ENCODE data around the gene HEATR3. TPM values are rescaled to one million over a fixed set of nuclear protein-coding genes. Genes with fewer than 3 reads are reported as not detected.

Gene HEATR3
- total and polyA plus RNA-seq, 12 donors = 5.3 to 35.3 (median 20.1) TPM

DNA sequence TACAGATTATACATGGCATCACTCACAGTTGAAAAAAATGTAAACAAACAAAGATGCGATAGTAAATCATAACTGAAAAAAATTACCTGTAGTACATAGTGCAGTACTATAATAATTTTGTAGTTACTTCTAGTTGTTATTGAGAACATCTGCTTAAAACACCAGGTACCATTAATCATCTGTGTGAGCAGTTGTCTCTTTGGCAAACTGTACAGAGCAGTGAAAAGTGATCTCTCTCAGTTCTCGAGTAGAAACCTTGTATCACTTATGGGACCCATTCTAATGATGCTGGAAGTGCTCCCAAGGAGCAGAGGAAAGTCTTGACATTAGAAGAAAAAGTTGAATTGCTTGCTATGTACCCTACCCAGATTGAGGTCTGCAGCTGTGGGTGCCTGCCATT, 78.4 kb downstream of the HEATR3 start:
- Histone ChIP-seq H3K27me3 (no peaks in the 10 kb centered on the region), H3K36me3 (replicated peaks in 1 of 2) (no peaks in the 10 kb centered on the region), H3K4me3 (no peak overlapping the region), H3K27ac (no peak overlapping the region), H3K9me3 (replicated peaks in 1 of 3) (no peaks in the 10 kb centered on the region), H3K4me1 (replicated peaks in 1 of 2) (peaks cover 0 to 8% of the 10 kb centered on the region in 2 donors)
- intact Hi-C loops (cut with DNase I) = no loop called here
- no peak for TF ChIP-seq POLR2A (IDR thresholded peaks at IDR 0.05)
- TF ChIP-seq, protein P1, sequence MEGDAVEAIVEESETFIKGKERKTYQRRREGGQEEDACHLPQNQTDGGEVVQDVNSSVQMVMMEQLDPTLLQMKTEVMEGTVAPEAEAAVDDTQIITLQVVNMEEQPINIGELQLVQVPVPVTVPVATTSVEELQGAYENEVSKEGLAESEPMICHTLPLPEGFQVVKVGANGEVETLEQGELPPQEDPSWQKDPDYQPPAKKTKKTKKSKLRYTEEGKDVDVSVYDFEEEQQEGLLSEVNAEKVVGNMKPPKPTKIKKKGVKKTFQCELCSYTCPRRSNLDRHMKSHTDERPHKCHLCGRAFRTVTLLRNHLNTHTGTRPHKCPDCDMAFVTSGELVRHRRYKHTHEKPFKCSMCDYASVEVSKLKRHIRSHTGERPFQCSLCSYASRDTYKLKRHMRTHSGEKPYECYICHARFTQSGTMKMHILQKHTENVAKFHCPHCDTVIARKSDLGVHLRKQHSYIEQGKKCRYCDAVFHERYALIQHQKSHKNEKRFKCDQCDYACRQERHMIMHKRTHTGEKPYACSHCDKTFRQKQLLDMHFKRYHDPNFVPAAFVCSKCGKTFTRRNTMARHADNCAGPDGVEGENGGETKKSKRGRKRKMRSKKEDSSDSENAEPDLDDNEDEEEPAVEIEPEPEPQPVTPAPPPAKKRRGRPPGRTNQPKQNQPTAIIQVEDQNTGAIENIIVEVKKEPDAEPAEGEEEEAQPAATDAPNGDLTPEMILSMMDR (IDR thresholded peaks at IDR 0.05) = no peak
- 66 to 88% (median 69%) methylated on average over 2 of the region's 2 CpGs for WGBS, 4 donors
- no peak for DNase-seq

DNA sequence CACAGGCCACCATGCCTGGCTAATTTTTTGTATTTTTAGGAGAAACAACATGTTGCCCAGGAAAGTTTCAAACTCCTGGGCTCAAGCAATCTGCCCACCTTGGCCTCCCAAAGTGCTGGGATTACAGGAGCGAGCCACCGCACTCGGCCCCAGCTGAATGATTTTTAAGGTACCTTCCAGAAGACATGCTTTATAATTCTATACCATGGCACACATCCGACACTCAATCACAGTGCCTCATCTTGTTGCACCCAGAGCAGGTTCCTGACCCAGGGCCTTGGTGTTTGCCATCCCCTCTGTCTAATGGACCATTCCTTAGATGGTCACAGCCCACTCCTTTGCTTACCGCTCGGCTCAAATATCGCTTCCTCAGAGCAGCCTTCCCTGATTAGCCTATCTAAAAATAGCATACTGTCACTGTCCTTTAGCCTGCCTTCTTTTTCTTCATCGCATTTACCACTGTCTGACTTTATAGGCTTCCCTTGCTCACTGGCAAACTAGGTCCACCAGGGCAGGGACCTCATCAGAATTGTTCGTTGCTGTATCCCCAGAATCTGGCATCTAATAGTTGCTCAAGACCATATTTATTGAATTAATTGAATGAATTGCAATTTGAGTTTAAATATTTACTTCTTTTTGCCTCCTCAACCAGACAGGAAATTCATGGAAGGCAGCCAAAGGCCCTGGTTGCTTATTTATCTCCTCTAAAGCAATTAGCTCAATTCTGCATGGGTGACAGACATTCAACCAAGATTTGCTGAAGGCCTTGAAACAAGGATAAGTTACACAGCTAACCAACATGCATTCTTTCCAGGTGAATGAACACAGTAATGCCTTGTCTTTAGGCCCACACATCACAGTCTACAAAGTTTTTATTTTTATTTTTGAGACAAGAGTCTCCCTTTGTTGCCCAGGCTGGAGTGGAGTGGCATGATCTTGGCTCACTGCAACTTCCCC, 81.0 kb downstream of the HEATR3 start:
- Histone ChIP-seq H3K4me3 (no peak overlapping the region), H3K4me1 (replicated peaks in 1 of 2) (peaks cover 0 to 8% of the 10 kb centered on the region in 2 donors), H3K27ac (peak overlapping the region in 1 of 5 donors; percentile 4), H3K9me3 (replicated peaks in 1 of 3) (no peaks in the 10 kb centered on the region), H3K27me3 (no peaks in the 10 kb centered on the region), H3K36me3 (replicated peaks in 1 of 2) (no peaks in the 10 kb centered on the region)
- 73 to 85% (median 81%) methylated on average over 9 of the region's 9 CpGs for WGBS, 4 donors
- intact Hi-C loops (cut with DNase I) = no loop called here
- no peak for TF ChIP-seq POLR2A (IDR thresholded peaks at IDR 0.05)
- TF ChIP-seq, protein P1 (IDR thresholded peaks at IDR 0.05) = no peak
- peak in 1 of 7 donors; percentile 25 for DNase-seq

DNA sequence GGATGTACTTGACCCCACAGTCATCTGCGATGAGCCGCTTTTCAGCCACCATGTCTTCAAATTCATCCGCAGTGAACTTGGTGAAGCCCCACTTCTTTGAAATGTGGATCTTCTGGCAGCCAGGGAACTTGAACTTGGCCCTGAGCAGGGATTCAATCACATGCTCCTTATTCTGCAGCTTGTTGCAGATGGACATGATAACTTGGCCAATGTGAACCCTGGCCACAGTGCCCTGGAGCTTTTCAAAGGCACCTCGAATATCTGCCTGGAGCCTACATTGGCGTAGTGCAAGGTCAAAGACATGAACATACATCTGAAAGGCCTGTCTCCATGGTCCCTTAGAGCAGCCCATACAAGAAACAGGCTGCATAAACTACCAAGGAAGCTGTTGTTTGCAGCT, 85.6 kb downstream of the HEATR3 start:
- TF ChIP-seq POLR2A (IDR thresholded peaks at IDR 0.05) = no peak
- TF ChIP-seq, protein P1 (IDR thresholded peaks at IDR 0.05) = no peak
- Histone ChIP-seq H3K36me3 (replicated peaks in 1 of 2) (no peaks in the 10 kb centered on the region), H3K9me3 (replicated peaks in 1 of 3) (no peaks in the 10 kb centered on the region), H3K4me1 (replicated peaks in 1 of 2) (peaks cover 10 to 24% of the 10 kb centered on the region in 2 donors), H3K27ac (no peak overlapping the region), H3K27me3 (no peaks in the 10 kb centered on the region), H3K4me3 (no peak overlapping the region)
- 87 to 93% (median 89%) methylated on average over 5 of the region's 5 CpGs for WGBS, 4 donors
- intact Hi-C loops (cut with DNase I) = loop anchor here in 1 of 2 donors (5.0 kb wide), 1 partner anchor 56 kb away; no protein-coding TSS in a partner anchor
- no peak for DNase-seq

DNA sequence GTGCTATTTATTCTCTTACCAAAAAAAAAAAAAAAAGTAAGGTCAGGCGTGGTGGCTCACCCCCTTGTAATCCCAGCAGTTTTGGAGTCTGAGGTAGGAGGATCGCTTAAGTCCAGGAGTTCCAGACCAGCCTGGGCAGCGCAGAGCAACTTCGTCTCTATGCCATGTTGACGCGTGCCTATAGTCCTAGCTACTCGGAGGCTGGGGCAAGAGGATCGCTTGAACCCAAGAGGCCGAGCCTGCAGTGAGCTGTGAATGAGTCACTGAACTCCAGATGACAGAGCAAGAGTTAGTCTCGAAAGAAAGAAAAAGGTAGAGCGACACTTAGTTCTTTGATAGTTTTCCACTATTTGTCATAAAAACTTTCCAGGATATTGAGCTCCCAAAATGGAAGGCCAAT, 86.0 kb downstream of the HEATR3 start:
- 70 to 84% (median 81%) methylated on average over 11 of the region's 11 CpGs for WGBS, 4 donors
- Histone ChIP-seq H3K27ac (peak overlapping the region in 3 of 5 donors; percentile 95 to 99 (median 97)), H3K27me3 (no peaks in the 10 kb centered on the region), H3K4me3 (peak overlapping the region in 1 of 4 donors; percentile 77), H3K4me1 (replicated peaks in 1 of 2) (peaks cover 14 to 24% of the 10 kb centered on the region in 2 donors), H3K36me3 (replicated peaks in 1 of 2) (no peaks in the 10 kb centered on the region), H3K9me3 (replicated peaks in 1 of 3) (no peaks in the 10 kb centered on the region)
- TF ChIP-seq POLR2A (IDR thresholded peaks at IDR 0.05) = no peak
- TF ChIP-seq, protein P1 (IDR thresholded peaks at IDR 0.05) = no peak
- intact Hi-C loops (cut with DNase I) = loop anchor here in 1 of 2 donors (5.0 kb wide), 1 partner anchor 56 kb away; no protein-coding TSS in a partner anchor
- peak in 4 of 7 donors; percentile 15 to 55 (median 24) for DNase-seq

Measured in adrenal gland (tissue), 12 donors.